Measurements from ENCODE around the gene PIP5K1C. TPM values are rescaled to one million over a fixed set of nuclear protein-coding genes. Genes with fewer than 3 reads are reported as not detected.

PIP5K1C gene
- total RNA-seq, 1 experiment from 2014 or later = 5.3 TPM

DNA sequence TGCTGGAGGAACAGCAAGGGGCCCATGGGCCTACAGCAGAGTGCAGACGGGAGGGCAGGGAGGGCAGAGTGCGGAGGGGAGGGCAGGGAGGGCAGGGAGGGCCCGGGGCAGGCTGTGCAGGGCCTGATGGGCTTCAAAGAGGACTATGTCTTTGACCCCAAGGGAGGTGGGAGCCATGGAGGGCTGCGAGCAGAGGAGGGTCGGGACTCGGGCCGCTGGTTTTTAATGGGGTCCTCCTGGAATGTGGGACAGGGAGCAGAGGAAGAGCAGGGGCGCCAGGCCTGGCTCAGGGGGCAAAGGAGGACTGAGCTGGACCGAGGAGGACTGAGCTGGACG is 3.6 kb downstream of the PIP5K1C start:
- in situ Hi-C loops (cut with HindIII; ENCODE audit: low sequenced_read_pairs) = no loop called here
- DNase-seq (ENCODE audit: low spot score) = no peak

DNA sequence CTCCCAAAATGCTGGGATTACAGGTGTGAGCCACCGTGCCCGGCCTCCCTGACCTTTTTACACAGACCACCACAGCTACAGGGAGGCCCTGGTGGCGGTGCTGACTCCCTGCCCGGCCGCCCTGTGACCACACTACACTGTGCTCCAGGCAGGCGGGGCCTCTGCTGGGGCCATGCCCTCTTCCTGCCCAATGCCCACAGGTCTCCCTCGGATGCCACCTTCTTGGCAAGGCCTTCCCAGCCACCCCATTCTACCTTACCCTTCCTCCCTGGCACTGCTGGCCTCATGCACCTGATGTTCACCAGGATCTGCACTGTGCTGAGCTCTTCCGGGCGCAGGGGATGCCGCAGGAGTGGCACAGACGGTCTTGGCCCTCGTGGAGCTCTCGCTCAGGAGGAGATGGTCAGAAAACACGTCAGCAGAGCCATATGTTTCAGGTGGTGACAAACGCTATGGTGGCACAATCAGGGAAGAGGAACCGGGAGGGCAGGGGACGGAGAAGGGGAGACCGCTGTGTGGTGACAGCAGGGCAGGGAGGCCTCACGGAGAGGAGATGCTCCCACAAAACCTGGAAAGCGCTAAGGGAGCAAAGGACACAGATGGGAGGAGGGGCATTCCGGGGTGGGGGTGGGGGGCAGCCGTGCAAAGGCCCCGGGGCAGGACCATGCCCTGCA is 4.1 kb downstream of the PIP5K1C start:
- peak; percentile 89 for DNase-seq (ENCODE audit: low spot score)
- in situ Hi-C loops (cut with HindIII; ENCODE audit: low sequenced_read_pairs) = no loop called here

DNA sequence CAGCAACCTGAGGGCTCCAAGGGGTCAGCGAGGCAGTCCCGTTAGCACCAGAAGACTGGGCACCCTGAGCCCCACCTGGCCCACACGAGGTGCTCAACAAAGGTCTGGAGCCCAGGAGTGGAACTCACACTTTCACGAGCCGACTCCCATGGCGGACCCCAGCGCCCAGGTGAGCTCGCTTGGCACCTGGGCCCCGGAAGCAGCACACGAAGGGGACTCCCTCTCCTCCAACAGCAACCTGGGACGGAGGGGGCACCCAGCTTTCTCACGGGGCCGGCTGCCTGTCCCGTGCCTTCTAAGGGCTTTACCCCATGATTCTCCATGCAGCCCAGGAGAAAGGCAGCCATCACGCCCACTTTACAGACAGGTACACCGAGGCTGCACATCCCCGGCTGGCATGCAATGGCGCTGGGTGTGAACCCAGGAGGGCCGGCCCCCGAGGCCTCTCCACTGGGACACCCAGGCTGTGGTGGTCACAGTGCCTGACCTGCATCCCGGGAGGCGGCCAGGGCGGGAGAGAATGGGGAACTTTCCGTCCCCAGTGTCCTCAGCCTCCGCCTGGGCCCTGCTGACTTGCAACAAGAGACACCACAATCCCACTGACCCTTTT is 5.0 kb downstream of the PIP5K1C start:
- in situ Hi-C loops (cut with HindIII; ENCODE audit: low sequenced_read_pairs) = no loop called here
- DNase-seq (ENCODE audit: low spot score) = no peak

DNA sequence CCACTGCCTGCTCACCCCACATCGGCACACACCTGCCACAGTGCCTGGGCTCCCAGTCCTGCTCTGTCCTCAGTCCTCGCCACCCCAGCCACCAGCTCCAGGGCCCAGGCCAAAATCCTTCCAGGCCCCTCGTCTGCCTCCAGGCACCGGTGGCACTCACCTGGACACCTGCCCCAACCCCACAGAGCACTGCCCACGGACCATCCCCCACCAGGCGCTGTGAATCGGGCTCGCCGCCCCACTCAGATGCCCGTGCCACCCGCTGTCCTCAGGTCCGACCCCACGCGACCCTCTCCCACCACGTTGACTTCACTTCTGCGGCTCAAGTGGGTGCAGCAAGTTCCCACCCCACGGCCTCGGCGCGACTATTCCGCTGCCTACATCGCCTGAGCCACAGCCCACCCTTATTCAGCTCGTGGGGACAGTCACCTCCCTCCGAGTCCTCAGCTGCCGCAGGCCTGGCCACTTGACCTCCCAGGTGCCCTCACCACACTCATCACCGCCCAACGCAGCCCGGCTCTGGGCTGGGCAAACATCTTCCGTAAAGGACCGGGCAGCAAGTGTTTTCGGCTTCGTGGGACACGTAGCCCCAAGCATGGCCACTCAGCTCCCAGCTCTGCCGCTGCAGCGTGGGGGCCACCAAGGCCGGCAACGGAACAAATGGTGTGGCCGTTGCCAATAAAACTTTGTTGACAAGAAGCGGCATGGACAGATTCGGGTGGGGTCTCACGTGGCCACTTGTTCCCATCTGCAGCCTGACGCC is 5.7 kb downstream of the PIP5K1C start:
- in situ Hi-C loops (cut with HindIII; ENCODE audit: low sequenced_read_pairs) = no loop called here
- DNase-seq (ENCODE audit: low spot score) = no peak

DNA sequence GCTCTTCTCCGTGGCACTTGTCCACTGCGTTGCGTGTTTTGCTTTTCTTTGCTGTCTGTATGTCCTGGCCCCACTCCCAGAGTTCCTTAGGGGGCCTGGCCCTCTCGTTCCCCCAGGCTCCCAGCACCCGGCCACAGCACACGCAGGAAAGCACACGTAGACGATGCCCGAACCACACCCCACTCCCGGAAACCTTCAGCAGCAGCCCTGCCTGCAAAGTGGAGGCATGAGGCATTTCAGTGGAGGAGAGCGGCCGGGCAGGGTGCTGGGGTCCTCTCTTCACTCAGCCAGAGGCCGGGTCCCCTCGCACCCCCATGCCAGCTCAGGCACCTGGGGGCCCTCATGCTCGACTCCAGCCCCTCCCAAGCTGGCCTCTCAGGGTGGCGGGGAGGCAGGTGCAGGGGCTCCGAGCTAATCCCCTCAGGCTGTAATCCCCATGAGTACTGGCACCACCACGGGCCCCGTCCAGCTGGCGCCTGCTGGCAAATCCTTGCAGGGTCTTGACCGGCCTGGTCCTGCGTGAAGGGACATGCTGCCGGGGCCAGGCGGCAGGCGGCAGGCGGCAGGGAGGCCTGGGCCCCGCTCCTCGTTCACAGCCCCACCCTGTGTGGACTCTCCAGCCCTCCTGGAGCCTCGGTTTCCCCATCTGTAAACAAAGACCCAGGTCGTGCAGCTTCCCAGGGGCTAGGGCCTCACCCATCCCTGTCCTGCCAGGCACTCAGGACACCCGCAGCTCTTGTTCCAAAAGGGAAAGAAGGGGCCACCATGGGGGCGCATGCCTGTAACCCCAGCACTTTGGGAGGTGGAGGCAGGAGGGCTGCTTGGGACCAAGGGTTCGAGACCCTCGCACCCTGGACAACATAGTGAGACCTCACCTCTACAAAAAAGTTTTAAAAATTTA is 7.0 kb downstream of the PIP5K1C start:
- no peak for DNase-seq (ENCODE audit: low spot score)
- in situ Hi-C loops (cut with HindIII; ENCODE audit: low sequenced_read_pairs) = no loop called here

DNA sequence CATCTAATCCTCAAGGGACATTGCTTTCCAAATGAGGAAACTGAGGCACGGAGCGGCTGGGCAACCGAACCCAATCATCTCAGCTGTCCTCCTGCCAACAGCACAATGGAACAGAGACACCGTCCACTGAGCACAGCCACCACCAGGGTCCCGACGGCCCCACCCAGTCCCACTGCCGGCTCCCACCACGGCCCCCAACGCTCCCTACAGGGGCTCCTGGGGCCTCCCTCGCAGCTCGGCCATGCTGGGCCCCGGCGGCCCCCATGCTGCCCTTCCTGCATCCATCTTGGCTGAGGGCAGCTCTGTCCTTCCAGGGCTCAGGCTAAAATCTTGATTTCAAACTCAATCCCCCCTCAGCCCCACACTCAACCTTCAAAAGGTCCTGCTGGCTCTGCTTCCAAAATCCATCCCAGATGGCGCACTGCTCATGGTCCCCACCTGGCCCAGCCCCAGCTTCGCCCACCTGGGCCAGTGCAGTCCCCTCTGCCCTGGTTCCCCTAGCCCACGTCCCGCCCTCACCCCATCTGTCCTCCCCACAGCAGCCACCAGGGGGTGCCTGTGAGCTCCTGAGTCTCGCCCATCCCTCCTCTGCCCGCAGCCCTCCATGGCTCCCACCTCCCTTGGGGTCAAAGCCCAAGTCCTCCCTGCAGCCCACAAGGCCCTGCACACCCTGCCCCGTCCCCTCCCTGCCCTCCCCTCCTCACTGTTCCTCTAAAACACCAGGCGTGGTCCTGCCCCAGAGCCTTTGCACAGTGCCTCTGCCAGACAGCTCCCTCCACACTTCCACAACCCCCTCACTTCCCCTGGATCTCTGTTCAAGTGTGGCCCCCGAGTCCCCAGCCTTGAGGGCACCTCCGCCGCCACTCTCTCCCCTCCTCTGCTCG is 7.9 kb downstream of the PIP5K1C start:
- in situ Hi-C loops (cut with HindIII; ENCODE audit: low sequenced_read_pairs) = no loop called here
- no peak for DNase-seq (ENCODE audit: low spot score)

DNA sequence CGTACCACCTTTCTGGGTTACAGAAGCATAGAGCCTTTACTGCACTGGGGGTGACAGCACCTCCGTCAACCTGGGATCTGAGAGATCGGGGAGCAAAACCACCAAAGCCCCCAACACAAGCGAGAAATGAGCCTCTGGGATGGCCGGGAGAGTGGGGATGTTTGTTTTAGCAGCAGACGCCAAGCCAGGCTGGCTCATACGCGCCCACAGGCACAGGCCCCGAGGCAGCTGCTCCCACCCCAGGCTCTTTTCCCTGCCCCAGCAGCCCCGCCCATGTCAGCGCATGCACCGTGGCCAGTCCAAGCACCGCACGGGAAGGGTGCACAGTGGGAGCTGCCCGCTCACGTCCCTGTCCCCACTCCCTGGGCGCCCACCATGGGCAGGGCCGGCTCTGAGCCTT is 8.5 kb downstream of the PIP5K1C start:
- DNase-seq (ENCODE audit: low spot score) = no peak
- in situ Hi-C loops (cut with HindIII; ENCODE audit: low sequenced_read_pairs) = no loop called here

DNA sequence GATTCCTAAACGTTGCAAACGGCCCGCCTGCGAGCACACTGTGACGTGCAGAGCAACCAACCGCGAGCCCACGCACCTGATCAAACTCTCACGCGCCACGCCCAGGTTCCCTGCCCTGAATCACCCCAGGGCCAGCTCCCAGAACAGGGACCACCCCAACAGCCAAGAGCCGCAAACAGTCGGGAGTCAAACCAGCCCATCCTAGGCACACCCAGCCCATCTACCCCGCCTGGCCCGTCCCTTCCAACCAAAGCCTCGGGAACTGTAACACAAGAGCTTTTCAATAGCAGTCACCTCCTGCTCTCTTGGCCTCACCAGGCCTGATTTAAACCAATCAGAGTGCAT is 8.9 kb downstream of the PIP5K1C start:
- in situ Hi-C loops (cut with HindIII; ENCODE audit: low sequenced_read_pairs) = no loop called here
- no peak for DNase-seq (ENCODE audit: low spot score)

DNA sequence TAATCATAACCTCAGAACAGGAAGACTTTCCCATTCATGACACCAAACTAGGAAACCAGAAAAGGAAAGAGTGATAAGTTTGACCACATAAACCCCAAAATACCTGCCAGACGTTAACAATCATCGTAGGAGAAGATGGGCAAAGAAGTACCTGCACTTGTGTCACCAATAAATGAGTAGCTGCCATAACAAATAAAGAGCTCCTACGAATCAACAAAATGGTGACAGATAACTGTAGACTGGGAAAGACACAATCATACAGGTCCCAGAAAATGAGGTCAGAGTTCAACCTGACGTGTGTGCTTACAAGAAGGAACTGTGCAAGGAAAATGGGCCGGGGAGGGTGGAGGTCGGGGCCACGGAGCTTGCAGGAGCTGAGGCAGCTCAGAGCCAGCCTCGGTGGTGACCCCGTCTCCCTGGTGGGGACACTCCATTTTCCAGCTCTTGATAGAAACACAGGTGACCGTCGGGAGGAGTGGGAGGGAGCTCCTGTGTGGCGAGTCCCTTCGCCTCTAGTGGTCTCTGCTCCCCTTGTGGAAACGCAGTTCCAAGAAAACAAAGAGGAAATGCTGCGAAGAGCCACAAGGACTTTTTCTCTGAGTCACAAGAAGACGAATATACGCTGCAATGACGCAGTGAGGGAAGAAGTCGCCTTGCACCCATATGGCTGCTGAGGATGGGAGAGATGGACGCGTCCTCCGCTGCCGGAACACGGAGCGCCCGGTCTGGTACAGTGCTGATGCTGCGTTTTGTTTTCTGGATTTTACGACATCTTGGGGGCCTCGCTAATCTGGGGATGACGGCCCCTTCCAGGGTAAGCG is 9.5 kb downstream of the PIP5K1C start:
- in situ Hi-C loops (cut with HindIII; ENCODE audit: low sequenced_read_pairs) = no loop called here
- no peak for DNase-seq (ENCODE audit: low spot score)

DNA sequence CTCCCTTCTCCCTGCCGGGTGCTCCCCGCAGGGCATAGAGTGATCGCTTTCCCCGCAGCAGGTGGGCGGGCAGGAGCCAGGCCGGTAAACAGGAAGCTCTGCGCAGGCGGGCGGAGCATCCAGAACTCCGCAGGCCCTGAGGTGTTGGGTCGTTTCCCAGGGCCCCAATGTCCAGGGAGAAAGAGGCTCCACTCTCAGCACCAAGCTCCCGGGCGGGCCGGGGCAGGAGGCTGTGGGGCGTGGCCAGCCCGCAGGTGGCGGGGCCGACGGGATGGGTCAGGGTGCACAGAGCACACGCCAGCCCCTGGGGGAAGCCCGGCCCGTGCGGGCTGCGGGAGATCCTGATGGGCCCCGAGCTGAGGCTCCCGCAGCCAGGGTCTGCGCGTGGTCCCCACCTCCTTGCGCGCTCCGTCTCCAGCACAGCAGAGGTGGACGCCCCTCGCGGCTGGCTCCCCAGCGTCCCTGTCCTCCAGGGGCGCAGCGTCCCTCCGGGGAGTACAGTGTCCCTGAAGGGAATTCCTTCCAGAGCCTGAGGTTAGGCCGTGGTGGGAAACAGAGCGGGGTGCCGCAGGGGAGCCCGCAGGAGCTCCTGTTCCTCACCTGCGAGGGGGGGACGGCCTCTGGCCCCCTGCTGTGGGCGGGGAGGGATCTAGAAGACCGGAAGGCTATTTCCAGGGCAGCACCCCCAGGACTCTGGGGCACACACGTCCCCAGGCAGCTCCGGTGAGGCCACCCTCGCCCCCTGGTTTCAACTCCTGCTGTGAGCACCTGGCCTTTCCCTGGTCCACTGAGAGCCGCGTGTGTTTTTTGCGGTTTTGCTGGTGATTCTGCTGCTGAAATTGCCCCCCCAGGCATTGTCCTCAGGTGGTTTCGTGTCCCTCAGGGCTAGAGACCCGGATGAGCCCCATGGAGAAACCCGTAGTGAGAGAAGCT is 12.2 kb downstream of the PIP5K1C start:
- DNase-seq (ENCODE audit: low spot score) = peak; percentile 83
- in situ Hi-C loops (cut with HindIII; ENCODE audit: low sequenced_read_pairs) = no loop called here

DNA sequence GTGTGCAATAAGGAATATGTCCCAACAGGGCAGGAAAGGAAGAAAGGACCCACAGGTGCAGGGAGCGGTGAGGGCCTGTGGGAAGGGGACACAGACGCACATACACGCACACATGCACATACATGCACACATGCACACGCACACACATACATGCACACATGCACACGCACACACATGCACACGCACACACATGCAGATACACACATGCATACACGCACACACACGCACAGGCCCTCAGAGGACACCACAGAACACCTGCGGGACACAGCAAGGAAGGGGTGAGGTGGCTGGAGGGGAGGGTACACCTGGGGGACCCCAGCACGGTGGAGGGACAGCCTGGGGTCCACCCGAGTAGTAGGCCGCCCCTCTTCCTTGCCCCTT is 12.9 kb downstream of the PIP5K1C start:
- DNase-seq (ENCODE audit: low spot score) = no peak
- in situ Hi-C loops (cut with HindIII; ENCODE audit: low sequenced_read_pairs) = no loop called here

DNA sequence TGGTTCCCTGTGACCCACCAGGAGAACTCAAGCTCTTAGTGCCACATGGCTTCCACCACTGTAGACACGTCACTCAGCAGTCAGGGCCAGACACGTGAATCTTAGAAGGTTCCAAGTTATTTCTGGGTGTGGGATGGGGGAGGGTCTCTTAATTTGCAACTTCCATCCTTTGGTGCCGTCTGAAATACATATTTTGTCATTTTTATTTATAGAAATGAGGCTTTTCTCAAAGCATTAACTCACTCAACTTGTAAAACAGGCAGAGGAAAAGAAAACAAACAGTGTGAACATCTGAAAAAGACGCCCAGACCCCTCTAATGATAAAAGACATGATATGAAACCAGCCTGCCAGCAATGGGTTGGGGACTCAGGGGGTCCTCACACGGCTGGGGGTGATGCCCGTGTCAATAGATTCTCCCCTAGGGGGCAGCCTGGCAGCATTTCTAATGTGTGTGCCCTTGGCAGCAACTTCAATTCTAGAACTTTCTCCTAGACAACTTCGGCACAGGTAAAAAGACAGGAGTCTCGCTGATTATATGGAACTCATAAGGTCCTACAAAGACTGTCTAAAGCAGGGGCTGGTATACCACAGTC is 15.4 kb downstream of the PIP5K1C start:
- DNase-seq (ENCODE audit: low spot score) = no peak
- in situ Hi-C loops (cut with HindIII; ENCODE audit: low sequenced_read_pairs) = no loop called here

DNA sequence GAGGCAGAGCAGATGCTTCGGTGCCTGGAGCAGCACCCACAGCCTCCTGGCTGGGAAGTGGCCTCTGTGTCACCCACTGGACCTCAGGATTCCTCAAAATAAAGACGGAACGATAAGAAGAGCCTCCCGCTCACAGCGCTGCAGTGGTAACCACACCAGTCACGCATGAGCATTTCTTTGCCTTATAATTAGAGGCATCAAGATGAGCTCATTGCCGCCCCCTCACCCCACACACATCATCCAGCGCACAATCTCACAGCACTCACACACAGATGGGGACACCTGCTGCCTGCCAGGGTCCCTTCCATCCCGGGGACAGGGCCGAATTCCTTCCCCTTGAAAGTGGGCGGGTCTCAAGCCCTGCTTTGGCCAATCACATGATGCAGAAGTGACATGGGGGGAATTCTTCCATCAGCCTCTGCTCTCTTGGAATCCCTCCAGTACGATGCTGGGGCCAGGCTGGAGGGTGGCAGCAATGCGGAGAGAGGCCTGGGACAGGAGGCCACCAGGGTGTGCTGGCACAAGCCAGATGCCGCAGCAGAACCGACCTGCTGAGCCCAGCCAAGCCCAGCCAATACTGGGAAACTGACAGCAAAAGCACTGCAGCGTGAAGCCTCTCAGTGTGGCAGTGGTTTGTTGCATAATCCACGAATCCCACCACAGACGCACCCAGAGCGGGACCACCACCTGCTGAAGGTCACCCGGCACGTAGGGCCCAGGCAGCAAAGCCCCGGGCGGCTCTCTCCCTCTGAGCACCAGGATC is 16.0 kb downstream of the PIP5K1C start:
- in situ Hi-C loops (cut with HindIII; ENCODE audit: low sequenced_read_pairs) = no loop called here
- DNase-seq (ENCODE audit: low spot score) = no peak

DNA sequence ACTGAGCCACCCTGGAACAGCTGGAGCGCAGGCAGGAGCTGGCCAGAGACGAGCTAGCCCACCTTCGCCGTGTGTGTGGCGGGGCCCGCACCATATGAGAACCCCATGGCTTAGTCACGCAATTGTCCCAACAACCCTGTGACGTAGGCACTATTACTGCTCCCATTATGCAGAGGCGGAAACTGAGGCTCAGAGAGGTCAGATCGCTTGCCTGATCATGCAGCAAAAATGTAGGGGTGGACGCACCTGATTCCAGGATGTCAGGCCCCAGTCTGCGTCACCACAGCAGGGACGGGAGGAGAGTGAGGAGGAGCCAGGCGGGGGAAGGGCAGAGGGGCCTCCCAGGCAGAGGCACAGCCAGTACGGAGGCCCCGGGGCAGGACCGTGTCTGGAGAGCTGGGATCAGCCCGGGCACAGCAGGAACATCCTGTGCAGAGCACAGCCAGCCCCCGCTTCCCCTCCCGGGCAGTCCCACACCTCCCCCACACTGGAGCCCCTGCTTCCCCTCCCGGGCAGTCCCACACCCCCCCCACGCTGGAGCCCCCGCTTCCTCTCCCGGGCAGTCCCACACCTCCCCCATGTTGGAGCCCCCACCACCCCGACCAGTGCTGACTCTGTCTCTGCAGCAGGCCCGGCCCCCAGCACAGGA is 16.7 kb downstream of the PIP5K1C start:
- in situ Hi-C loops (cut with HindIII; ENCODE audit: low sequenced_read_pairs) = no loop called here
- DNase-seq (ENCODE audit: low spot score) = no peak

DNA sequence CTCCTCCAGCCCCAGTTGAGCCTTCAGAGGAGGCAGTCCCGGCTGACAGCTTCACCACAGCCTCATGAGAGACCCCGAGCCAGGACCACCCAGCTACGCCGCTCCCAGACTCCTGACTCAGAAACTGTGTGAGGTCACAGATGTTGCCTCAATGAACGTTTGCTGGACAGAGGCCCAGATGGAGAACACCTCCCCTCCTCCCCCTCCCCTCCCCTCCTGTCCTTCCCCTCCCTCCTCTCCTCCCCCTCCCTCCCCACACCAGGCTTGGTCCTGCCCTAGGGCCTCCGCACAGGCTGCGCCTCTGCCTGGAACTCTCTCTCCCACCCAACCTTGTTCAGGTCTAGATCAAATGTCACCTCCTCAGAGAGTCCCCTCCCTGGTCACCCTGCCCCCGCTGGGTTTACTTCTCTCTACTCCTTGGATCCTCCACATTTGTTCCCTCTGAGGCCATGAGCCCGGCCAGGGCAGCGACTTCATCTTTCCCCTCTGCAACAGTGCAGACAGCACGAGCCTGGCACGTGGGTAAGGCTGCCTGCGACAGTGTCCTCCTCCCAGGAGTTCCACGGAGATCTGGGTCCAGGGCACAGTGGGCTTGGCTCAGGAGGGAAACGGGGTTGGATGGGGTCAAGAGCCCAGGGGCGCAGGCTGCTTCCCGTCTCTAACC is 17.4 kb downstream of the PIP5K1C start:
- in situ Hi-C loops (cut with HindIII; ENCODE audit: low sequenced_read_pairs) = no loop called here
- no peak for DNase-seq (ENCODE audit: low spot score)

Data from G401 (cell line).